ENCODE measurements around the gene CELF4.

CELF4 gene

GRCh38 chr18:37422116-37422515 lies 143.5 kb downstream of the CELF4 start:
- Histone ChIP-seq H3K27ac (no peak overlapping the region), H3K36me3 (no peaks in the 10 kb centered on the region), H3K9me3 (ENCODE audit: severe bottlenecking) (no peaks in the 10 kb centered on the region), H3K4me3 (ENCODE audit: low read depth, low read length) (no peak overlapping the region), H3K27me3 (ENCODE audit: insufficient read depth, low read depth, severe bottlenecking) (no peaks in the 10 kb centered on the region)
- no peak for TF ChIP-seq CTCF (IDR thresholded peaks at IDR 0.05; ENCODE audit: low read depth, low read length)
- no peak for DNase-seq

GRCh38 chr18:37421341-37422077 lies 144.1 kb downstream of the CELF4 start:
- H3K4me3 ChIP-seq (ENCODE audit: low read depth, low read length): no peak overlapping the region
- DNase-seq: no peak
- H3K36me3 ChIP-seq: no peaks in the 10 kb centered on the region
- H3K27me3 ChIP-seq (ENCODE audit: insufficient read depth, low read depth, severe bottlenecking): no peaks in the 10 kb centered on the region
- H3K27ac ChIP-seq: no peak overlapping the region
- TF ChIP-seq CTCF (IDR thresholded peaks at IDR 0.05; ENCODE audit: low read depth, low read length): no peak
- H3K9me3 ChIP-seq (ENCODE audit: severe bottlenecking): no peaks in the 10 kb centered on the region

GRCh38 chr18:37420315-37420880 lies 145.2 kb downstream of the CELF4 start:
- TF ChIP-seq CTCF (IDR thresholded peaks at IDR 0.05; ENCODE audit: low read depth, low read length): no peak
- Histone ChIP-seq H3K4me3 (ENCODE audit: low read depth, low read length) (no peak overlapping the region), H3K27me3 (ENCODE audit: insufficient read depth, low read depth, severe bottlenecking) (no peaks in the 10 kb centered on the region), H3K9me3 (ENCODE audit: severe bottlenecking) (no peaks in the 10 kb centered on the region), H3K36me3 (no peaks in the 10 kb centered on the region), H3K27ac (no peak overlapping the region)
- DNase-seq: no peak

GRCh38 chr18:37419866-37420265 lies 145.7 kb downstream of the CELF4 start:
- H3K9me3 ChIP-seq (ENCODE audit: severe bottlenecking): no peaks in the 10 kb centered on the region
- no peak for DNase-seq
- H3K4me3 ChIP-seq (ENCODE audit: low read depth, low read length): no peak overlapping the region
- no peaks in the 10 kb centered on the region for H3K27me3 ChIP-seq (ENCODE audit: insufficient read depth, low read depth, severe bottlenecking)
- no peak for TF ChIP-seq CTCF (IDR thresholded peaks at IDR 0.05; ENCODE audit: low read depth, low read length)
- H3K36me3 ChIP-seq: no peaks in the 10 kb centered on the region
- no peak overlapping the region for H3K27ac ChIP-seq

- TF ChIP-seq CTCF (IDR thresholded peaks at IDR 0.05; ENCODE audit: low read depth, low read length): no peak
- no peaks in the 10 kb centered on the region for H3K27me3 ChIP-seq (ENCODE audit: insufficient read depth, low read depth, severe bottlenecking)
- H3K36me3 ChIP-seq: no peaks in the 10 kb centered on the region
- no peaks in the 10 kb centered on the region for H3K9me3 ChIP-seq (ENCODE audit: severe bottlenecking)
- DNase-seq: no peak
- no peak overlapping the region for H3K27ac ChIP-seq
- no peak overlapping the region for H3K4me3 ChIP-seq (ENCODE audit: low read depth, low read length)
These were observed 146.3 kb downstream of the CELF4 start for GRCh38 chr18:37419315-37419714.
